GM12872 (cell line): Measurements from ENCODE around the gene RNF123.

ENCODE experiments used
- CTCF ChIP-seq: IDR thresholded peaks from 3 replicates; pipeline ENCODE4 v1.5.1; 2011; ENCODE audit warnings: low read depth, mild to moderate bottlenecking, low read length, moderate library complexity; ENCODE audit not compliant: insufficient read depth

Gene RNF123

GRCh38 chr3:49648354-49649019, 40.9 kb upstream of the RNF123 start:
- TF ChIP-seq CTCF: no peak

DNA sequence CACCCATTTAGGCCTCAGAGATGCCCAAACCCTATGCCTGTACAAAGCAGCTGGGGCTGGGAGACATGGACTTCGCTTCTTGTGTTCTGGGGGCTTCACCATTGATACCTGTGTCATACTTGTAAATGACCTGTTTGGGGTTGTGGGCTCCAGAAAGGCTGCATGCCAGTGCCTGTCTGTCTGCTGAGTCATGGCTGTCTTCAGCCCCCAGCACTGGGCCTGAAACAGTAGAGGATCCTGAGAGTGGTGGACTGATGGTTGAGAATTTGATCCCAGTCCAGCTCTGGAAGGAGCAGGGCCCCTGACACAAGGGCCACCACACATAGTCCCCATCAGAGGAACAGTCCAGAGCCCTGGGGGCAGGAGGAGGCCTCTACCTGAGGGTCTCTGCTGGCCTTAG, 39.8 kb upstream of the RNF123 start:
- TF ChIP-seq CTCF: no peak

GRCh38 chr3:49650177-49650576, 39.2 kb upstream of the RNF123 start:
- TF ChIP-seq CTCF: no peak

DNA sequence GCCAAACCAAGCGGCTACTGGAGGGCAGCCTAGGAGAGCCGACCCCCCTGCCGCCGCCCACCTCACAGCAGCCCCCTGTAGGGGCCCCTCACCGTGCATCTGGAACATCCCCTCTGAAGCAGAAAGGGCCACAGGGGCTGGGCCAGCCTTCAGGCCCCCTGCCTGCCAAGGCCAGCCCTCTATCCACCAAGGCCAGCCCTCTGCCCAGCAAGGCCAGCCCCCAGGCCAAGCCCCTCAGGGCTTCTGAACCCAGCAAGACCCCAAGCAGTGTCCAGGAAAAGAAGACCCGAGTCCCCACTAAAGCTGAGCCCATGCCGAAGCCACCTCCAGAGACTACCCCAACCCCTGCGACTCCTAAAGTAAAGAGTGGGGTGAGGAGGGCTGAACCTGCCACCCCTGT, 38.7 kb upstream of the RNF123 start:
- no peak for TF ChIP-seq CTCF

DNA sequence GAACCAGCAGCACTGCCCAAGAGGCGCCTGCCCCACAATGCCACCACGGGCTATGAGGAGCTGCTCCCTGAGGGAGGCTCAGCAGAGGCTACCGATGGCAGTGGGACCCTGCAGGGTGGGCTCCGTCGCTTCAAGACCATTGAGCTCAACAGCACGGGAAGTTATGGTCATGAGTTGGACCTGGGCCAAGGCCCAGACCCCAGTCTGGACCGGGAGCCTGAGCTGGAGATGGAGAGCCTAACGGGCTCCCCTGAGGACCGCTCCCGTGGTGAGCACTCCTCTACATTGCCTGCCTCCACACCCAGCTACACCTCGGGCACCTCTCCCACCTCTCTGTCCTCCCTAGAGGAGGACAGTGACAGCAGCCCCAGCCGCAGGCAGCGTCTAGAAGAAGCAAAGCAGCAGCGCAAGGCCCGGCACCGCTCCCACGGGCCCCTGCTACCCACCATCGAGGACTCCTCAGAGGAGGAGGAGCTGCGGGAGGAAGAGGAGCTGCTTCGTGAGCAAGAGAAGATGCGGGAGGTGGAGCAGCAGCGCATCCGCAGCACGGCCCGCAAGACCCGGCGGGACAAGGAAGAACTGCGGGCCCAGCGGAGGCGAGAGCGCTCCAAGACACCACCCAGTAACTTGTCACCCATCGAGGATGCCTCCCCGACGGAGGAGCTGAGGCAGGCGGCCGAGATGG, 37.0 kb upstream of the RNF123 start:
- TF ChIP-seq CTCF: no peak

GRCh38 chr3:49652903-49653415, 36.4 kb upstream of the RNF123 start:
- no peak for TF ChIP-seq CTCF

GRCh38 chr3:49653621-49654020, 35.7 kb upstream of the RNF123 start:
- TF ChIP-seq CTCF: no peak
